Body of pancreas (tissue), 4 donors: ENCODE data around the gene SLC27A6.

Source experiments
- POLR2A ChIP-seq, 3 donors: fragments of 450-650 bp; IDR thresholded peaks; one replicate each; pipeline ENCODE4 v1.6.1; 2016; ENCODE audit warnings: antibody characterized with exemption in 3 of 3, mild to moderate bottlenecking in 2 of 3
- TF ChIP-seq, protein P1 (sequence below), 7 experiments: fragments of 450-650 bp in 4 of 7; fragments of 200-600 bp in 3 of 7; sonication (generic) in 3 of 7; IDR thresholded peaks; one replicate each; pipeline ENCODE4 v1.5.1; 2016 to 2019; ENCODE audit warnings: antibody characterized with exemption in 7 of 7

GRCh38 chr5:129049126-129049799, 84.0 kb downstream of the SLC27A6 start:
- TF ChIP-seq, protein P1, sequence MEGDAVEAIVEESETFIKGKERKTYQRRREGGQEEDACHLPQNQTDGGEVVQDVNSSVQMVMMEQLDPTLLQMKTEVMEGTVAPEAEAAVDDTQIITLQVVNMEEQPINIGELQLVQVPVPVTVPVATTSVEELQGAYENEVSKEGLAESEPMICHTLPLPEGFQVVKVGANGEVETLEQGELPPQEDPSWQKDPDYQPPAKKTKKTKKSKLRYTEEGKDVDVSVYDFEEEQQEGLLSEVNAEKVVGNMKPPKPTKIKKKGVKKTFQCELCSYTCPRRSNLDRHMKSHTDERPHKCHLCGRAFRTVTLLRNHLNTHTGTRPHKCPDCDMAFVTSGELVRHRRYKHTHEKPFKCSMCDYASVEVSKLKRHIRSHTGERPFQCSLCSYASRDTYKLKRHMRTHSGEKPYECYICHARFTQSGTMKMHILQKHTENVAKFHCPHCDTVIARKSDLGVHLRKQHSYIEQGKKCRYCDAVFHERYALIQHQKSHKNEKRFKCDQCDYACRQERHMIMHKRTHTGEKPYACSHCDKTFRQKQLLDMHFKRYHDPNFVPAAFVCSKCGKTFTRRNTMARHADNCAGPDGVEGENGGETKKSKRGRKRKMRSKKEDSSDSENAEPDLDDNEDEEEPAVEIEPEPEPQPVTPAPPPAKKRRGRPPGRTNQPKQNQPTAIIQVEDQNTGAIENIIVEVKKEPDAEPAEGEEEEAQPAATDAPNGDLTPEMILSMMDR (IDR thresholded peaks at IDR 0.05): no peak
- TF ChIP-seq POLR2A (IDR thresholded peaks at IDR 0.05): no peak
